ENCODE data around the gene SMIM13. TPM values are rescaled to one million over a fixed set of nuclear protein-coding genes. Genes with fewer than 3 reads are reported as not detected.
"Not testable (repeated sequence)": the region's sequence is repeated elsewhere in the genome, so short reads cannot be mapped to it uniquely, and the experiment has no call there.

SMIM13 gene
- total RNA-seq, 2 donors from 2014 or later: 12.2 TPM

DNA sequence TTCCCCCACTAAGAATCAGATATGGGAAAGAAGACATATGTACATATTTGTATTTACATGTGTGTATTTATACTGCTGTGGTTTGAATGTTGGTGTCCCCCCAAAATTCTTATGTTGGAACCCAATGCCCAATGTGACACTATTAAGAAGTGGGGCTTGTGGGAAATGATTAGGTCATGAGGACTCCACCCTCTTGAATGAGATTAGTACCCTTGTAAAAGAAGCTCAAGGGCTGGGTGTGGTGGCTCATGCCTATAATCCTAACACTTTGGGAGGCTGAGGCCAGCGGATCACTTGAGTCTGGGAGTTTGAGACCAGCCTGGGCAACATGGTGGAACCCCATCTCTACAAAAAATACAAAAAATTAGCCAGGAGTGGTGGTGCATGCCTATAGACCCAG is 3.9 kb upstream of the SMIM13 start:
- TF ChIP-seq, protein P1, sequence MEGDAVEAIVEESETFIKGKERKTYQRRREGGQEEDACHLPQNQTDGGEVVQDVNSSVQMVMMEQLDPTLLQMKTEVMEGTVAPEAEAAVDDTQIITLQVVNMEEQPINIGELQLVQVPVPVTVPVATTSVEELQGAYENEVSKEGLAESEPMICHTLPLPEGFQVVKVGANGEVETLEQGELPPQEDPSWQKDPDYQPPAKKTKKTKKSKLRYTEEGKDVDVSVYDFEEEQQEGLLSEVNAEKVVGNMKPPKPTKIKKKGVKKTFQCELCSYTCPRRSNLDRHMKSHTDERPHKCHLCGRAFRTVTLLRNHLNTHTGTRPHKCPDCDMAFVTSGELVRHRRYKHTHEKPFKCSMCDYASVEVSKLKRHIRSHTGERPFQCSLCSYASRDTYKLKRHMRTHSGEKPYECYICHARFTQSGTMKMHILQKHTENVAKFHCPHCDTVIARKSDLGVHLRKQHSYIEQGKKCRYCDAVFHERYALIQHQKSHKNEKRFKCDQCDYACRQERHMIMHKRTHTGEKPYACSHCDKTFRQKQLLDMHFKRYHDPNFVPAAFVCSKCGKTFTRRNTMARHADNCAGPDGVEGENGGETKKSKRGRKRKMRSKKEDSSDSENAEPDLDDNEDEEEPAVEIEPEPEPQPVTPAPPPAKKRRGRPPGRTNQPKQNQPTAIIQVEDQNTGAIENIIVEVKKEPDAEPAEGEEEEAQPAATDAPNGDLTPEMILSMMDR (conservative IDR thresholded peaks at IDR 0.05): no peak
- H3K4me1 Mint-ChIP-seq: peaks cover 7% of the 10 kb centered on the region
- 96 to 100% methylated on average over 1 of the region's 1 CpG for WGBS, 2 experiments (ENCODE audit: insufficient coverage in 1 of 2, insufficient read length in 1 of 2)
- H3K9me3 ChIP-seq (ENCODE audit: control insufficient read depth, low read length): no peaks in the 10 kb centered on the region
- no peak overlapping the region for H3K9ac ChIP-seq (ENCODE audit: extremely low read depth, low read length, poor library complexity, severe bottlenecking)
- no peaks in the 10 kb centered on the region for H3K4me1 ChIP-seq (ENCODE audit: control insufficient read depth, insufficient read depth, low read length)
- H3K27me3 ChIP-seq (ENCODE audit: control insufficient read depth, insufficient read depth, low read length, poor library complexity, severe bottlenecking): no peaks in the 10 kb centered on the region
- no peak overlapping the region for H3K4me3 Mint-ChIP-seq
- H3K9me3 Mint-ChIP-seq: no peaks in the 10 kb centered on the region
- no peak overlapping the region for H3K27ac Mint-ChIP-seq
- H3K36me3 ChIP-seq (ENCODE audit: control insufficient read depth, insufficient read depth, low read length): no peaks in the 10 kb centered on the region
- DNase-seq: no peak
- no peaks in the 10 kb centered on the region for H3K36me3 Mint-ChIP-seq (ENCODE audit: low read depth)
- no peak overlapping the region for H3K27ac ChIP-seq (ENCODE audit: low read depth, low read length)
- H3K4me3 ChIP-seq (ENCODE audit: low read length): no peak overlapping the region
- peaks cover 3% of the 10 kb centered on the region for H3K27me3 Mint-ChIP-seq (ENCODE audit: insufficient read depth)

DNA sequence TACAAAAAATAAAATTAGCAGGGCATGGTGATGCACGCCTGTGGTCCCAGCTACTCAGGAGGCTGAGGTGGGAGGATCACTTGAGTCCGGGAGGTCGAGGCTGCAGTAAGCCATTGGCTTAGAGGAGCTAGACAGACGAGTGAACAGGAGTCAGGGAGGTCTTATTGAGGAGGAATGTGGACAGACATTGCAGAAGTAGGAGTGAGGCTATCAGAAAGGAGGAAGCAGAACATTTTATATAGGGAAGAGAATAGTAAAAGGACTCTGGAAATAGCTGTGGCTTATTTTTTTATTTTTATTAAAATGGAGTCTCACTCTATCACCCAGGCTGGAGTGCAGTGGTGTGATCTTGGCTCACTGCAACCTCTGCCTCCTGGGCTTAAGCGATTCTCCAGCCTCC is 2.5 kb upstream of the SMIM13 start:
- not testable (repeated sequence) for H3K27ac ChIP-seq (ENCODE audit: low read depth, low read length); H3K9ac ChIP-seq (ENCODE audit: extremely low read depth, low read length, poor library complexity, severe bottlenecking); H3K27me3 Mint-ChIP-seq (ENCODE audit: insufficient read depth); H3K4me1 ChIP-seq (ENCODE audit: control insufficient read depth, insufficient read depth, low read length); DNase-seq; H3K36me3 ChIP-seq (ENCODE audit: control insufficient read depth, insufficient read depth, low read length); H3K27me3 ChIP-seq (ENCODE audit: control insufficient read depth, insufficient read depth, low read length, poor library complexity, severe bottlenecking); H3K9me3 Mint-ChIP-seq; H3K9me3 ChIP-seq (ENCODE audit: control insufficient read depth, low read length); H3K4me3 ChIP-seq (ENCODE audit: low read length); H3K4me3 Mint-ChIP-seq; H3K27ac Mint-ChIP-seq; H3K36me3 Mint-ChIP-seq (ENCODE audit: low read depth)
- 89 to 92% methylated on average over 5 of the region's 5 CpGs for WGBS, 2 experiments (ENCODE audit: insufficient coverage in 1 of 2, insufficient read length in 1 of 2)
- H3K4me1 Mint-ChIP-seq: peaks cover 18% of the 10 kb centered on the region

DNA sequence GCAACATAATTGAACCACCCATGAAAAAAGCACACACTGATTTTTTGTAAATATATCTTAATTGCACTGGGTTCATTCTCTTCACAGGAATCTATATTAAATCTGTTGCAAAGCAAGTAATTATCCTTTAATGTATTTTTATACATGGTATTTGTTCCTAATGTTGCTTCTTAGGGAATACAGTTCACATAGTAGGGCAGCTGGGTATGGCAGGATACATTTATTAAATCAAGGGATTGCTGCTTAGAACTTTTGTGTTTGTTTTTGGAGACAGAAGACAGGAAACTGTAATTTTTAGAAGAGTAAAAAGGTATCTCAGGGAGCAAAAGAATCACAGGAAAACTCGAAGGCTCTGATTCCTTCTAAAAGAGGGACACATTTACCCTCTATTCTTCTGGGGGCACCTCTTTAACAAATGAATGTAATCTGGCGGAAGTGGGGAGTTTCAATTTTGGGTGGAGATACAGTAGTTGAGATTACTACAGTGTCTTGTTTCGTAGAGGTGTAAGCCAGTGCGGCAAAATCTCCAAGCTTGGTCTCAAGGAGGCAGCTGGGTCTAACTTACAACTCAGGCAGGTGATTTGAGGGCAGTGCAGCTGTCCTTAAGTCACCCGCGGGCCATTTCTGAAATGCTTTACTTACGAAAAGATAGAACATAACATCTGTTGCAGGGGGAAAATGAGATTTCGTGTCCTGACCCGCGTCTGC is 812 bp upstream of the SMIM13 start:
- peaks cover 9% of the 10 kb centered on the region for H3K36me3 ChIP-seq (ENCODE audit: control insufficient read depth, insufficient read depth, low read length)
- no peak for DNase-seq
- TF ChIP-seq, protein P1 (conservative IDR thresholded peaks at IDR 0.05): no peak
- 7 to 10% methylated on average over 5 to 10 of the region's 10 CpGs for WGBS, 2 experiments (ENCODE audit: insufficient coverage in 1 of 2, insufficient read length in 1 of 2)
- peak overlapping the region; percentile 75 for H3K9ac ChIP-seq (ENCODE audit: extremely low read depth, low read length, poor library complexity, severe bottlenecking)
- H3K27me3 Mint-ChIP-seq (ENCODE audit: insufficient read depth): no peaks in the 10 kb centered on the region
- peaks cover 4% of the 10 kb centered on the region for H3K36me3 Mint-ChIP-seq (ENCODE audit: low read depth)
- no peaks in the 10 kb centered on the region for H3K9me3 Mint-ChIP-seq
- peaks cover 21% of the 10 kb centered on the region for H3K4me1 Mint-ChIP-seq
- no peaks in the 10 kb centered on the region for H3K27me3 ChIP-seq (ENCODE audit: control insufficient read depth, insufficient read depth, low read length, poor library complexity, severe bottlenecking)
- H3K4me1 ChIP-seq (ENCODE audit: control insufficient read depth, insufficient read depth, low read length): no peaks in the 10 kb centered on the region
- peak overlapping the region; percentile 97 for H3K27ac Mint-ChIP-seq
- H3K9me3 ChIP-seq (ENCODE audit: control insufficient read depth, low read length): no peaks in the 10 kb centered on the region
- H3K4me3 Mint-ChIP-seq: peak overlapping the region; percentile 87
- H3K4me3 ChIP-seq (ENCODE audit: low read length): peak overlapping the region; percentile 93
- H3K27ac ChIP-seq (ENCODE audit: low read depth, low read length): no peak overlapping the region

DNA sequence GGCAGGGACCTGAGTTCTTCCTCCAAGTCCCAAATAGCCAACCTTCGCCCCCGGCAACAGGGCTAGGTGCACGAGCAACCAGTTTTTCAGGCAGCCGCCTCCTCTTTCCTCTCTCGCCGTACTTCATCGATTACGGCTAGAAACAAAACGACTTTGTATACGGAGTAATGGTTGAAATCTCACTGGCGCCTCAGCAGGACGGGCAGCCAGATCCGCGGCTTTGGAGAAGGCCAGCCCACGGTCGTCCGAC is 333 bp upstream of the SMIM13 start:
- peak overlapping the region; percentile 97 for H3K27ac Mint-ChIP-seq
- H3K36me3 ChIP-seq (ENCODE audit: control insufficient read depth, insufficient read depth, low read length): peaks cover 9% of the 10 kb centered on the region
- H3K4me3 ChIP-seq (ENCODE audit: low read length): peak overlapping the region; percentile 93
- TF ChIP-seq, protein P1 (conservative IDR thresholded peaks at IDR 0.05): no peak
- 1 to 2% methylated on average over 15 to 17 of the region's 17 CpGs for WGBS, 2 experiments (ENCODE audit: insufficient coverage in 1 of 2, insufficient read length in 1 of 2)
- no peaks in the 10 kb centered on the region for H3K27me3 ChIP-seq (ENCODE audit: control insufficient read depth, insufficient read depth, low read length, poor library complexity, severe bottlenecking)
- no peaks in the 10 kb centered on the region for H3K4me1 ChIP-seq (ENCODE audit: control insufficient read depth, insufficient read depth, low read length)
- no peaks in the 10 kb centered on the region for H3K27me3 Mint-ChIP-seq (ENCODE audit: insufficient read depth)
- peaks cover 4% of the 10 kb centered on the region for H3K36me3 Mint-ChIP-seq (ENCODE audit: low read depth)
- peak overlapping the region; percentile 87 for H3K4me3 Mint-ChIP-seq
- DNase-seq: no peak
- H3K27ac ChIP-seq (ENCODE audit: low read depth, low read length): no peak overlapping the region
- no peaks in the 10 kb centered on the region for H3K9me3 Mint-ChIP-seq
- H3K9me3 ChIP-seq (ENCODE audit: control insufficient read depth, low read length): no peaks in the 10 kb centered on the region
- H3K9ac ChIP-seq (ENCODE audit: extremely low read depth, low read length, poor library complexity, severe bottlenecking): peak overlapping the region; percentile 75
- peaks cover 25% of the 10 kb centered on the region for H3K4me1 Mint-ChIP-seq
